SU-DHL-6 (cell line): Measurements from ENCODE around the gene TRAF3IP3.

Source experiments
- EZH2phosphoT487 ChIP-seq: fragments of 200-600 bp; sonication (generic), shearing (Covaris generic); conservative IDR thresholded peaks from 2 replicates; pipeline ENCODE4 v1.6.1; 2018; ENCODE audit warnings: mild to moderate bottlenecking, antibody characterized with exemption, low read length, moderate library complexity, mixed read lengths
- TF ChIP-seq, protein P1 (sequence below): fragments of 200-600 bp; sonication (generic); IDR thresholded peaks from one replicate; pipeline ENCODE4 v1.5.1; 2017; ENCODE audit warnings: antibody characterized with exemption, mild to moderate bottlenecking, low read length, moderate library complexity; ENCODE audit not compliant: insufficient read depth, poor library complexity, severe bottlenecking

DNA sequence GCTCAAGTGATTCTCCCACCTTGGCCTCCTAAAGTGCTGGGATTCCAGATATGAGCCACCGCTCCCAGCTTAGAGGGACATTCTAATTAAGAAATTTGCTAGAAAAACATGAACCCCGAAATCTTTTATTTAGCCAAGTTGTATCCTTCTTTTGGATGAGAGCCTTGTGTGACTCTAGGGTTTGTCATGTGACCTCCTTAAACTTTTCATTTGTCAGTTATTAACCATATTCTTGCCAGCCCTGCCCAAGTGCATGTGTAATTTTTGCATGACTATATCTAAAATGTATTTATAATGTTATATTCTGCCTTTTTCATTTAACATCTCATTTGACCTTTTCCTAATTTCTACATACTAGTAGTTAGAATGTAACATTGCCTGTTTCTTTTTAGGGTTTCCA is 73.9 kb downstream of the TRAF3IP3 start:
- TF ChIP-seq, protein P1, sequence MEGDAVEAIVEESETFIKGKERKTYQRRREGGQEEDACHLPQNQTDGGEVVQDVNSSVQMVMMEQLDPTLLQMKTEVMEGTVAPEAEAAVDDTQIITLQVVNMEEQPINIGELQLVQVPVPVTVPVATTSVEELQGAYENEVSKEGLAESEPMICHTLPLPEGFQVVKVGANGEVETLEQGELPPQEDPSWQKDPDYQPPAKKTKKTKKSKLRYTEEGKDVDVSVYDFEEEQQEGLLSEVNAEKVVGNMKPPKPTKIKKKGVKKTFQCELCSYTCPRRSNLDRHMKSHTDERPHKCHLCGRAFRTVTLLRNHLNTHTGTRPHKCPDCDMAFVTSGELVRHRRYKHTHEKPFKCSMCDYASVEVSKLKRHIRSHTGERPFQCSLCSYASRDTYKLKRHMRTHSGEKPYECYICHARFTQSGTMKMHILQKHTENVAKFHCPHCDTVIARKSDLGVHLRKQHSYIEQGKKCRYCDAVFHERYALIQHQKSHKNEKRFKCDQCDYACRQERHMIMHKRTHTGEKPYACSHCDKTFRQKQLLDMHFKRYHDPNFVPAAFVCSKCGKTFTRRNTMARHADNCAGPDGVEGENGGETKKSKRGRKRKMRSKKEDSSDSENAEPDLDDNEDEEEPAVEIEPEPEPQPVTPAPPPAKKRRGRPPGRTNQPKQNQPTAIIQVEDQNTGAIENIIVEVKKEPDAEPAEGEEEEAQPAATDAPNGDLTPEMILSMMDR, result no peak
- TF ChIP-seq EZH2phosphoT487, result no peak
